DND-41 (cell line): Measurements from ENCODE around the gene FZD10.

Experiments
- ATAC-seq: fragments of 200-7000 bp; cut with Tn5 transposase; 3 replicates; pipeline ENCODE4 v1.9.1; 2021; ENCODE audit warnings: low read depth; ENCODE audit not compliant: insufficient read depth
- DNase-seq: peaks from one replicate; pipeline ENCODE4 v3.0.0-alpha.2; 2020
- H2AFZ ChIP-seq: 2 replicates; pipeline ENCODE4 v1.6.0; 2012; ENCODE audit warnings: low read depth, low read length
- H3K27ac ChIP-seq: 2 replicates; pipeline ENCODE4 v1.5.1; 2012; ENCODE audit warnings: low read length, inconsistent platforms
- H3K27me3 ChIP-seq: fragments of 200-600 bp; sonication (generic); 2 replicates; pipeline ENCODE4 v1.6.0; 2012; ENCODE audit warnings: low read length, mild to moderate bottlenecking, inconsistent platforms; ENCODE audit not compliant: insufficient read depth, poor library complexity
- H3K36me3 ChIP-seq: 2 replicates; pipeline ENCODE4 v1.5.1; 2012; ENCODE audit warnings: low read length, inconsistent platforms; ENCODE audit not compliant: insufficient read depth
- H3K4me1 ChIP-seq: 2 replicates; pipeline ENCODE4 v1.5.1; 2012; ENCODE audit warnings: mild to moderate bottlenecking, low read length; ENCODE audit not compliant: insufficient read depth
- H3K4me2 ChIP-seq: 2 replicates; pipeline ENCODE4 v1.6.0; 2012; ENCODE audit warnings: mild to moderate bottlenecking, moderate library complexity, low read length, inconsistent platforms; ENCODE audit not compliant: insufficient read depth
- H3K4me3 ChIP-seq, 2 experiments: fragments of 200-600 bp in 1 of 2; shearing (Covaris generic) in 1 of 2; 2 replicates each; pipeline ENCODE4 v1.5.1; 2012 to 2016; ENCODE audit warnings: inconsistent platforms in 2 of 2, low read length in 2 of 2, mild to moderate bottlenecking in 2 of 2, low read depth in 1 of 2, moderate library complexity in 1 of 2
- H3K79me2 ChIP-seq: 2 replicates; pipeline ENCODE4 v1.6.0; 2012; ENCODE audit warnings: low read length, inconsistent platforms; ENCODE audit not compliant: insufficient read depth
- H3K9ac ChIP-seq: 2 replicates; pipeline ENCODE4 v1.6.0; 2012; ENCODE audit warnings: low read depth, mild to moderate bottlenecking, inconsistent platforms, low read length, moderate library complexity
- H3K9me3 ChIP-seq: 2 replicates; pipeline ENCODE4 v1.5.1; 2012; ENCODE audit warnings: low read length, moderate library complexity, mild to moderate bottlenecking, inconsistent platforms; ENCODE audit not compliant: insufficient read depth, severe bottlenecking
- H4K20me1 ChIP-seq: 2 replicates; pipeline ENCODE4 v1.6.0; 2012; ENCODE audit warnings: low read length; ENCODE audit not compliant: insufficient read depth
- CTCF ChIP-seq: IDR thresholded peaks from 2 replicates; pipeline ENCODE4 v1.5.1; 2012; ENCODE audit warnings: borderline replicate concordance, low read length, moderate library complexity, mild to moderate bottlenecking; ENCODE audit not compliant: poor library complexity, severe bottlenecking; ENCODE audit errors: extremely low read depth
- EZH2 ChIP-seq: IDR thresholded peaks from 3 replicates; pipeline ENCODE4 v1.6.1; 2012; ENCODE audit warnings: borderline replicate concordance, low read depth, mild to moderate bottlenecking, moderate library complexity, low read length, inconsistent platforms; ENCODE audit not compliant: severe bottlenecking

FZD10 gene

GRCh38 chr12:130155416-130156073 is 6.7 kb upstream of the FZD10 start:
- Histone ChIP-seq H3K27ac (no peak overlapping the region), H3K36me3 (no peaks in the 10 kb centered on the region), H4K20me1 (peaks cover 13% of the 10 kb centered on the region), H3K9ac (no peak overlapping the region), H3K4me1 (no peaks in the 10 kb centered on the region), H3K4me3 (no peak overlapping the region), H3K27me3 (peaks cover 56% of the 10 kb centered on the region), H2AFZ (no peak overlapping the region), H3K4me2 (no peak overlapping the region), H3K79me2 (no peaks in the 10 kb centered on the region), H3K9me3 (no peaks in the 10 kb centered on the region)
- no peak for TF ChIP-seq CTCF
- TF ChIP-seq EZH2: no peak
- ATAC-seq (no peak), DNase-seq (no peak)

- H3K4me2 ChIP-seq: no peak overlapping the region
These were observed 5.5 kb upstream of the FZD10 start for GRCh38 chr12:130156652-130157275.

GRCh38 chr12:130157998-130158753 is 4.1 kb upstream of the FZD10 start:
- H3K27me3 ChIP-seq: peaks cover 48% of the 10 kb centered on the region
- no peak for DNase-seq
- H3K36me3 ChIP-seq: no peaks in the 10 kb centered on the region
- H3K9ac ChIP-seq: no peak overlapping the region
- no peak overlapping the region for H3K4me3 ChIP-seq
- no peak overlapping the region for H2AFZ ChIP-seq
- peaks cover 7% of the 10 kb centered on the region for H4K20me1 ChIP-seq
- no peaks in the 10 kb centered on the region for H3K9me3 ChIP-seq
- no peak for TF ChIP-seq CTCF
- no peak for TF ChIP-seq EZH2
- H3K79me2 ChIP-seq: no peaks in the 10 kb centered on the region
- no peak overlapping the region for H3K4me2 ChIP-seq
- ATAC-seq: no peak
- no peak overlapping the region for H3K27ac ChIP-seq
- H3K4me1 ChIP-seq: no peaks in the 10 kb centered on the region

More at GRCh38 chr12:130156652-130157275, 5.5 kb upstream of the FZD10 start:
- Histone ChIP-seq H3K4me1 (no peaks in the 10 kb centered on the region), H3K27me3 (peaks cover 54% of the 10 kb centered on the region), H3K9ac (no peak overlapping the region), H2AFZ (no peak overlapping the region), H3K9me3 (no peaks in the 10 kb centered on the region), H4K20me1 (peaks cover 7% of the 10 kb centered on the region), H3K4me3 (no peak overlapping the region), H3K36me3 (no peaks in the 10 kb centered on the region), H3K79me2 (no peaks in the 10 kb centered on the region), H3K27ac (no peak overlapping the region)
- TF ChIP-seq CTCF: no peak
- TF ChIP-seq EZH2: no peak
- DNase-seq (no peak), ATAC-seq (no peak)
